IPS-15b (cell line): ENCODE data around the gene STXBP1.

Experiments
- H3K27me3 ChIP-seq: one replicate; pipeline ENCODE4 v1.6.1; 2013; ENCODE audit warnings: low read length; ENCODE audit not compliant: control insufficient read depth, insufficient read depth
- H3K36me3 ChIP-seq: one replicate; pipeline ENCODE4 v1.6.1; 2013; ENCODE audit warnings: low read length; ENCODE audit not compliant: control insufficient read depth, insufficient read depth
- H3K4me1 ChIP-seq: one replicate; pipeline ENCODE4 v1.6.1; 2013; ENCODE audit warnings: mild to moderate bottlenecking, low read length; ENCODE audit not compliant: control insufficient read depth, insufficient read depth
- H3K4me3 ChIP-seq: one replicate; pipeline ENCODE4 v1.5.1; 2013; ENCODE audit warnings: low read depth, low read length
- H3K9ac ChIP-seq: one replicate; pipeline ENCODE4 v1.6.1; 2013; ENCODE audit warnings: low read depth, mild to moderate bottlenecking, low read length
- H3K9me3 ChIP-seq: one replicate; pipeline ENCODE4 v1.6.1; 2013; ENCODE audit warnings: mild to moderate bottlenecking, low read length; ENCODE audit not compliant: control insufficient read depth, insufficient read depth

The STXBP1 gene

DNA sequence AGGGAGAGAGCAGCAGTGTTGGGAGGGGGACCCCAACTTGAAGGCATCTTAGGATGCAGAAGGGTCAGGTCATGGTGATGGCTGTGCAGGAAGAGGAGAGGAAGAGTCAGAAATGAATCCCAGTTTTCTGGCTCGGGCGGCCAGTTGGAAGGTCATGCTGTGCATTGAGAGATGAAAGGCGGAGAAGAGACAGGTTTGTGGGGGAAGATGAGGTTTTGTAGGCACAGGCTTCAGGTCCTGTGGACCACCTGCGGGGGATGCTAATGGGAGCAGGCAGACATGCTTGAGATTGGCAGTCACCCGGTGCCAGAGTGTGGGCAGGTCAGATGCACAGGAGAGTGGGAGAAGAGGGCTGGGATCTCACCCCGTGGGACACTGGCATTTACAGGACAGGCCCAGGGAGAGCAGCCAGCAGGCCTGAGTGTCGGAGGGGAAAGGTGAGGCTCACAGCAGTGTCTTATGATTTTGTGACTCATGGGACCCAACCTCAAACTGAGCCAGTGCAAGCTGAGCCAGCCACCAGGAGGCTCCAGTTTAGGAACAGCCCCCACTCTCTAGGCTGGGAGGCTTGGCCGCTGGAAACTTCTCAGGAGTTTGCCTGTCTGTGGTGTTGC is 17.5 kb downstream of the STXBP1 start:
- H3K27me3 ChIP-seq = no peaks in the 10 kb centered on the region
- H3K4me1 ChIP-seq = peaks cover 8% of the 10 kb centered on the region
- H3K9ac ChIP-seq = no peak overlapping the region
- H3K4me3 ChIP-seq = no peak overlapping the region
- no peaks in the 10 kb centered on the region for H3K9me3 ChIP-seq
- H3K36me3 ChIP-seq = no peaks in the 10 kb centered on the region

DNA sequence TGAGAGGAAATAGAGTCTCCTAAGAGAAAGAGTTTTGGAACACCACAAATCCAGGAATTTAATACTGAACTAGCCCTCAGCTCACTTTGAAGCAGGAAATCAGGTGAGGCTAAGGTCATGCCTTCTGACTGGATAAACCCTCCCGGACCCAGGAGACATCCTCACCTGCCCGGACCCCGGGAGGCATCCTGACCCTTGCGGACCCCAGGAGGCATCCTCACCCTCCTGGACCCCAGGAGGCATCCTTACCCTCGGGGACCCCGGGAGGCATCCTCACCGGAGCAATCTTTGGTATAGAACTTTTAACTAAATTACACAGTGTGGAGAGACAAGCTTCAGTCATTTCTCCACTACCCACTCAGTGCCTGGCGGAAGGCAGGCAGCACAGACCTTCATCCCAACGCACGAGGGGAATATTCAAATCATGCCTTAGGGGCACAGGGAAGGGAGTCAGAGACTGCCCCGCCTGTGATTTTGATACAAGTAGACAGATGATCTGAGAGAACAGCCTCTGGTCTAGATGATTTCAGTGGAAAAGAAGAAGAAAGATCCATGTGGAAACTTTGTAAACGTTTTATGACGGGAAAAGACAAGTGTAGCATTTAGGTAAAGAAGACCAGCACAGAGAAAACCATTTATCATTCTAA is 21.3 kb downstream of the STXBP1 start:
- H3K4me1 ChIP-seq = peaks cover 8% of the 10 kb centered on the region
- no peaks in the 10 kb centered on the region for H3K36me3 ChIP-seq
- no peaks in the 10 kb centered on the region for H3K9me3 ChIP-seq
- no peak overlapping the region for H3K4me3 ChIP-seq
- H3K27me3 ChIP-seq = no peaks in the 10 kb centered on the region
- H3K9ac ChIP-seq = no peak overlapping the region

DNA sequence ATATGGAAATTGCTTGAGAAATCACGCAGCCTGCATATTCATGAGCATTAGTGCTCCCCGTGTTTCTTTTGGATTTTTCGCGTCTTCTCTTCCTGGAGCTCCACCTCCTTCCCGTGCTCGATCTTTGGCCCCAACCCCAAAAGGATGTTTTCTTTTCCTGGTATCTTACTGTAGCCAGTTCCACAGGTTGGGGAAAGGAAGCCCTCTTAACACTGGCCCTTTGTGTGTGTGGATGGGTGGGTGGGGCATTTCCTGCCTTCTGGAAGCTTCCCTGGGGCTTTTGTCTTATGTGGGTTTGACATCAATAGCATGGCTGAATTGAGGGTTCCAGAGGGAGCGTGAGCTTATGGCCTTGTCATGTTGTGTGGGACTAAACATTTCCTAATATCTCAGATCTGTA is 21.9 kb downstream of the STXBP1 start:
- Histone ChIP-seq H3K27me3 (no peaks in the 10 kb centered on the region), H3K36me3 (no peaks in the 10 kb centered on the region), H3K4me3 (no peak overlapping the region), H3K9ac (no peak overlapping the region), H3K9me3 (no peaks in the 10 kb centered on the region), H3K4me1 (peaks cover 8% of the 10 kb centered on the region)

DNA sequence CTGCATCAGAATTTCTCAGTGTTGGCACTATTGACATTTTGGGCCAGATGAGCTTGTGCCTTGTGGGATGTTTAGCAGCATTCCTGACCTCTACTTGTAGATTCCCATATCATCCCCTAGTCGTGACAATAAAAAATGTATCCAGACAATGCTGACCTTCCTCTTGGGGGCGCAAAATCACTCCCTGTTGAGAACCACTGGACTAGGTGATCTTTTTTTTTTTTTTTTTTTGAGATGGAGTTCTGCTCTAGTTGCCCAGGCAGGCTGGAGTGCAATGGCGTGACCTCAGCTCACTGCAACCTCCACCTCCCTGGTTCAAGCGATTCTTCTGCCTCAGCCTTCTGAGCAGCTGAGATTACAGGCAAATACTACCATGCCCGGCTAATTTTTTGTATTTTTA is 22.6 kb downstream of the STXBP1 start:
- no peaks in the 10 kb centered on the region for H3K36me3 ChIP-seq

GRCh38 chr9:127635201-127635735 is 23.2 kb downstream of the STXBP1 start:
- no peaks in the 10 kb centered on the region for H3K36me3 ChIP-seq

More for the DNA sequence above, 22.6 kb downstream of the STXBP1 start:
- no peaks in the 10 kb centered on the region for H3K27me3 ChIP-seq
- no peak overlapping the region for H3K4me3 ChIP-seq
- H3K9ac ChIP-seq = no peak overlapping the region
- H3K4me1 ChIP-seq = peaks cover 5% of the 10 kb centered on the region
- no peaks in the 10 kb centered on the region for H3K9me3 ChIP-seq

GRCh38 chr9:127637322-127637847 is 25.3 kb downstream of the STXBP1 start:
- Histone ChIP-seq H3K9me3 (no peaks in the 10 kb centered on the region), H3K4me3 (no peak overlapping the region), H3K27me3 (no peaks in the 10 kb centered on the region), H3K36me3 (no peaks in the 10 kb centered on the region), H3K9ac (no peak overlapping the region), H3K4me1 (peaks cover 5% of the 10 kb centered on the region)

More at GRCh38 chr9:127635201-127635735, 23.2 kb downstream of the STXBP1 start:
- Histone ChIP-seq H3K9ac (no peak overlapping the region), H3K4me3 (no peak overlapping the region), H3K4me1 (peaks cover 5% of the 10 kb centered on the region), H3K9me3 (no peaks in the 10 kb centered on the region), H3K27me3 (no peaks in the 10 kb centered on the region)

DNA sequence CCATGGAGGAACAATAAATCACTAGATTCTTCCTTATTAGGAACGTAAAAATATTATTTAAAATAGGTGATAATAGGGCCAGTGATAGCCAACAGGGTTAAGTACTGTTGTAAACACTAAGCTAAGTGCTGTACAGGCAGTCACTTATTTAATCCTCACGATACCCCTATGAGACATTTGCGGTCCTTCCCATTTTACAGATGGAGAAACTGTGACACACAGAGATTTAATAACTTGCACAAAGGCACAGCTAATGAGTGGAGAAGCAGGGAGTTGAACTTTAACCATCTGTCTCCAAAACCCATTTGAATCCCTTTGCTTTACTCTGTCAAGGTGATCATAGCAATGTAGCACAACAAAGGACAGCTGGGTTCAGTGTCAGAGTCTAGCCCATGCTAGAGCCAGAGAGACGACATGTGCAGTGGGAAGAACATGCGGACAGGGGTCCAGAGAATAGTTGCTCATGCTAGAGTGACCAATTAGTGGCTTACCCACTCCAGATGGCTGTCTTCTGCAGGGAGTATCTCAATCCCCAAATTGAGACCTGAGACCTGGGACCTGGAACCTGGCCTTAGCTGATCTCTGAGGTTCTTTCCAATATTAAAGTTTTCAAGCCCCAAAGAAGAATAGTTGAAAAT is 28.9 kb downstream of the STXBP1 start:
- H3K9me3 ChIP-seq = no peaks in the 10 kb centered on the region

GRCh38 chr9:127642082-127642740 is 30.1 kb downstream of the STXBP1 start:
- no peaks in the 10 kb centered on the region for H3K27me3 ChIP-seq
- H3K36me3 ChIP-seq = no peaks in the 10 kb centered on the region
- no peak overlapping the region for H3K4me3 ChIP-seq
- H3K9me3 ChIP-seq = no peaks in the 10 kb centered on the region
- H3K9ac ChIP-seq = no peak overlapping the region
- H3K4me1 ChIP-seq = peaks cover 3% of the 10 kb centered on the region

More for the DNA sequence above, 28.9 kb downstream of the STXBP1 start:
- H3K9ac ChIP-seq = no peak overlapping the region
- H3K4me1 ChIP-seq = peaks cover 3% of the 10 kb centered on the region
- H3K4me3 ChIP-seq = no peak overlapping the region
- no peaks in the 10 kb centered on the region for H3K36me3 ChIP-seq
- no peaks in the 10 kb centered on the region for H3K27me3 ChIP-seq

DNA sequence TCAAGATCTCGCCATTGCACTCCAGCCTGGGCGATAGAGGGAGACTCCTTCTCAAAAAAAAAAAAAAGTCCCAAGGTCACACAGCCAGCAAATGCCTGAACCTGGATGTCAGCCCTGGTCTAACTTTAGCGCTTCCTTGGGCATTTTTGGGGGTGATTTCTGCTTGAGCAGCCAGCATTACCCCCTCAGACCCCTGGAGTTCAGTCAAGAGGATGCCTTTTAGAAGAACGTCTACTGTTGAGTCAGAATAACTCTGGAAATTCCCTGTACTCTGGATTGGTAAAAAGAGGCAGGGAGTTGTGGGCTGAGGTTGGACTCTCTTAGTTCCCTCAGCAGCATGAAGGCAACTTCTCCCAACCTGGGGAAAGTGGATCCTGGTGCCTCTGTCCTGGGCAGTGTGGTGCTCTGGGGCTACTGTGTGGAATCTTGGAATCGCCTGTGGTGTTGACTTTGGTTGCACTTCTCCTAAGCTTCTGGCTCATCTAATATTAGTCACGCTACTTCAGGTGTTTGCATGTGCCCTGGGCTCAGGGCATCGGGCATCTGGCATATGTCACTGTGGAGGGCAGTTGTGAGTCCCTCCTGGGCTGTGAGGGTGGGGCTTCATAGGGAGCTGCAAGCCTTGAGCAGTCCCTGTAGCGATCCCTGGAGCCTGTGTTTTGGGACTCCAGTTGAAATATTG is 32.2 kb downstream of the STXBP1 start:
- Histone ChIP-seq H3K4me3 (no peak overlapping the region), H3K27me3 (no peaks in the 10 kb centered on the region), H3K4me1 (peaks cover 3% of the 10 kb centered on the region), H3K9me3 (no peaks in the 10 kb centered on the region), H3K36me3 (no peaks in the 10 kb centered on the region), H3K9ac (no peak overlapping the region)

GRCh38 chr9:127644943-127645342 is 32.9 kb downstream of the STXBP1 start:
- Histone ChIP-seq H3K9ac (no peak overlapping the region), H3K36me3 (no peaks in the 10 kb centered on the region), H3K4me1 (peaks cover 3% of the 10 kb centered on the region), H3K4me3 (no peak overlapping the region), H3K9me3 (no peaks in the 10 kb centered on the region), H3K27me3 (no peaks in the 10 kb centered on the region)

DNA sequence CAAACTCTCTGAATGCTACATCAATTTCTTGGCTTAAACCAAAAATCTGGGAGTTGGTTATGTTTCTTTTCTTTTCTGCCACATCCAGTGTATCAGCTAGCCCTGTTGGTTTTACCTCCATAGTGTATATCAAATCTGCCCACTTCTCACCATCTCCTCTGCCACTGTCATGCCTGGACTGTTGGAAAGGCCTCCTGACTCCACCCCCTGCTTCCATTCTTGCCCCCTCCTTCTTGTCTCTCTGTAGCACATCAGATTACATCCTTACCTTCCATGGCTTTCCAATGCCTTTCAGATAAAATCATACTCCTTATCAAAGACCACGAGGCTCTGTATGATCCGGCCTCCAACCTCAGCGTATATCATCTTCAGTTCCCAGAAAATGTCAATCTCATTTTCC is 35.4 kb downstream of the STXBP1 start:
- no peaks in the 10 kb centered on the region for H3K27me3 ChIP-seq
- no peaks in the 10 kb centered on the region for H3K36me3 ChIP-seq
- H3K4me1 ChIP-seq = peaks cover 3% of the 10 kb centered on the region
- H3K9ac ChIP-seq = no peak overlapping the region
- H3K9me3 ChIP-seq = no peaks in the 10 kb centered on the region
- H3K4me3 ChIP-seq = no peak overlapping the region
